NCI-H1417 (cell line): ENCODE data around the gene DYNC1H1.

Source experiments
- DNase-seq, 3 experiments: peaks; one replicate each; lab custom pipeline; 2025; lab: John Stamatoyannopoulos, UW

The DYNC1H1 gene

DNA sequence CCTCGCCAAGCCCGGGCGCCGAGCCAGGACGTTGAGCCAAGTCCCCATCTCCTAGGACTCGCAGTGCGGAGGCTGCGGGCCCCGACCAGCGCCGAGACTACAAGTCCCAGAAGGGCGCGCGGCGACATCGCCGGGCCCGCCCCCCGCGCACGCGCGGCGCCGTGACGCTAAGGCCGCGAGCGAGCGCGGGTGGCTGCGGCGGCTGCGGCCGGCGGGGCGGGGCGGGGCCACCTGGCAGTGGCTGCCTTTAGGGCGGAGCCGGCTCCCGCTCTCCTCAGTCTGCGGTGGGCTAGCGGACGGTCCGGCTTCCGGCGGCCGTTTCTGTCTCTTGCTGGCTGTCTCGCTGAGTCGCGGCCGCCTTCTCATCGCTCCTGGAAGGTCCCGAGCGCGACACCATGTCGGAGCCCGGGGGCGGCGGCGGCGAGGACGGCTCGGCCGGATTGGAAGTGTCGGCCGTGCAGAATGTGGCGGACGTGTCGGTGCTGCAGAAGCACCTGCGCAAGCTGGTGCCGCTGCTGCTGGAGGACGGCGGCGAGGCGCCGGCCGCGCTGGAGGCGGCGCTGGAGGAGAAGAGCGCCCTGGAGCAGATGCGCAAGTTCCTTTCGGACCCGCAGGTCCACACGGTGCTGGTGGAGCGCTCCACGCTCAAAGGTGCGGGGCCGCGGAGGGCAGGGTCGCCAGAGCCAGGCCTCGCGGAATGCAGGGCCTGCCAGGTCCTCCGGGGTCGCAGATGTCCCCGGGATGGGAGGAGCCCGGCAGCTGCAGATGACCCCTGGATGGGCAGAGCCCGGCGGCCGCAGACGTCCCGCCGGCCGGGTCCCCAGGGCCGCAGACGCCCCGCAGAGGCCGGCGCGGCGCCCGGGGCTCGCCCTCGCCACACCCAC is at the start of gene DYNC1H1:
TSS of gene DYNC1H1 (plus strand) at position 277 of the 884 bp plus-strand sequence. CDS start at position 396, 119 bp downstream.
- peak; percentile 95 to 98 (median 96) for DNase-seq

DNA sequence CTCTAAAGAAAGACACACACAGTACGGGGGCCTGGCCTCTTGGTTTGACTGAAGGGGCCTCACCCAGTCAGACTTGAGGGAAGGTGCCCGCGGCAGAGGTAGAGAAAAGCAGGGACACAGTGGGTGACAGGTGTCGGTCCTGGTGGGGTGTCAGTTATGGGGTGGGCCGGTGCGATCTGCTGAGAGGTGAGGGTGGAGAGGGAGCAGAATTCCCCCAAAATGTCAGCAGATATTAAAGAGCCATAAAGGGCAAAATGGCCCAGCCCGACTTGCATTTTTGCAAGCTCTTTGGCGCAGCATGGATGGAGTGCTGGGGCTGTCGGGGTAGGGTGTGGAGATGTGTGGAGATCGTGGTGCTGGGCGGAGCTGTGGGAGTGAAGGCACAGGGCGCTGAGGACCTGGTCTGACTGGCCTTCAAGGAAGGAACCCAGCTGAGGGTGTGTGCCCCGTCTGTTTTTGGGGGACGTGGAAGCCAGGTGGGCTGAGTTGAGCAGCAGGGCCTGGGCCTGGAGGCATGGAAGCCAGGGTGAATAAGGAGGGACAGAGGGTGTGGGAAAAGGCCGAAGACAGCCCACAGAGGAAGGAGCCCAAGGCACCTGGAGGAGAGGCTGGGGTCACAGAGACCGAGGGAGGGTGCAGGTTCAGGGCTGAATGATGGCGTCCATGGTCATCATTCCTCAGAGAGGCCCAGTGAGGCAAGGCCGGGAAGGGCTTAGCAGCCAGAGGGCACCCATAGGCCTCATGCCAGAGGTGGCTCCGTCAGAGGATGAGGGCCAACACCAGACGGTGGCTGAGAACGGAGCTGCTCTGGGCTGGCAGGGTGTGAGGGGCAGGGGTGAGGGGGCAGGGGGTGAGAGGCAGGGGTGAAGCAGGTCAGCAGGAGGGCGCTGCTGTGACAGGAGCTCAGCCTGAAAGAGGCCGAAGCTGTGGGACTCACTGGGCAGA is 48.2 kb upstream of the DYNC1H1 start:
- DNase-seq: no peak

DNA sequence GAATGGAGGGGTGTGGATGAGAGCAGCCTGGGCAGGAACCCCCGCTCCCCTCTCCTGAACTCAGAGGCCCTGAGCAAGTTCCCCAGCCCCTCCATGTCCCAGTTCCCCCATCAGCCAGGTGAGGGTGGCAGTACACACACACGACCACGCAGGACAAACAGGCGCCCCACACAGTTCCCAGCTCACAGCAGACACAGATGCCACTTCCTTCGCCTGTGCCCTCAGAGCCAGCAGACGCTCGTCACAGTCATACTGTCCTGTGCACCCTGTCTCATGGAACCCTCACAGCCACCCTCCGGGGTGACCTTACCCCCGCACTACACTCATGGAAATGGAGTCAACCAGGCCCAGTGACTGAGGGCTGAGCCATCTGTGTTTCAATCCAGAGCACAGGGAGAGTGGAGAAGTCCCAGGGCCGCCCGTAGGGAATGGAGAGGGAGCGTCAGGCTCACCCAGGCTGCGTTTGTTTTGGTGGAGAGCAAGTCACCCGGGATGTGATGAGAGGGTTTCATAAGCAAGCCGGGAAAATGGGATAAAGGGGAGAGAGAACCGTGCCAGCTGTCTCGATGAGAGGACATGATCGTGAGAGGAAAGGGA is 47.5 kb upstream of the DYNC1H1 start:
- DNase-seq: no peak

DNA sequence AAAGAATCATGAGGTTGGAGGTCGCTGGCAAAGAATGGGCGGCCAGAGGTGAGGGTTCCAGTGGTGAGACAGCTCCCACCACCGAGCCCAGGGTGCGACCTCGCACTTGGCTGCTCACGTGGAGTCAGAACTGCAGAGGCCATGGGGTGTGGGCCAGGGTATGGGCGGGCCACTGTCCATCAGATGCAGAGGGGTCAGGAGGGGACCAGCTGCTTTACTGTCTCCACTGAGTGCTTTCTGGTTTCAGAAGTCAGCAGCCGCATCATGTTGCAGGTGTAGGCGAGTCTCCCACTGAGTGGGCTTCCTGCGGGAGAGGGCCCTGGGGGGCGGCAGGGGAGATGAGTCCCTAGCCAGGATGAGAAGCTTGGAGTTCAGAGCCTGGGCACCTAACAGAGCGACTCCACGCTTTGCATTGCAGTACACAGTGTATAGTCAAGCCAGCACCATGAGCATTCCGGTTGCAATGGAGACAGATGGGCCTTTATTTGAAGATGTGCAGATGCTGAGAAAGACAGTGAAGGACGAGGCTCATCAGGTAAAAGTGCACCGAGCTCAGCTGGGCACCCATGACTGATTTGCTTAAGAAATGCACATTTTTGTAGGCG is 46.9 kb upstream of the DYNC1H1 start:
- DNase-seq: no peak

DNA sequence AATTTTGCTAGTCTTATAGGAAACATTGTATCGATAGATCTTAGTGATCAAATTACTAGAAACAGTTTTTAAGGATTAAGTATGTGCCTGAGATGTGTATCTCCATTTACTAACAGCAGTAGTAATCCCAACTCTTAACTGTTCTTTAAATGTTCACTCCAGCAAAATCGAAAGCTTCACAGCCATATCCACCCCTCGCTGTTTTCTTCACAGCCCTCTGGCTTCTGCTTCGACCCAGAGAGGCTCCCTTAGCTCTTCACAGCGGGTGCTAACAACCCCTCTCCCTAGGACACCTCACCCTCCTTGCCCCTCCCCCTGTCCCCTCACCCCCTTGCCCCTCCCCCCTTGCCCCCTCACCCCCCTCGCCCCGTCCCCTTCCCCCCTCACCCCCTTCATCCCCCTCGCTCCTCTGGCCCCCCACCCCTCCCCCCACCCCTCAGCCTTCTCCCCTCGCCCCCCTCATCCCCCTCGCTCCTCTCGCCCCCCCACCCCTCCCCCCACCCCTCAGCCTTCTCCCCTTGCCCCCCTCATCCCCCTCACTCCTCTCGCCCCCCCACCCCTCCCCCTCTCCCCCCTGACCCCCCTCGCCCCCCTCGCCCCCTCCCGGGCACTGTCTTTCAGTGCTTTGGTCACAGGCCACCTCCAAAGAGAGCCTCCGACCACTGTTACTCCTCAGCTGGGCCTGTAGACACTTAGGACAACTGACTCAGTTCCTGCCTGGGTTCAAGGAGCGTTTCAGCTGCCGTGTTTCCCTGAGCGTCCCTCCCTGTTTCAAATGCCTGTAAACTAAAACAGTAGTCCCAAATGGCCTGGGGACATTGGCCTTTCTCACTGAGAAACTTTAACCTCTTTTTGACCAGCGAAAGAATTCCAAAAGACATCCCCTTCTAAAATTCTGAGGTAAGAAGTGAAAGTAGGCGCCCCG is 46.0 kb upstream of the DYNC1H1 start:
- no peak for DNase-seq

DNA sequence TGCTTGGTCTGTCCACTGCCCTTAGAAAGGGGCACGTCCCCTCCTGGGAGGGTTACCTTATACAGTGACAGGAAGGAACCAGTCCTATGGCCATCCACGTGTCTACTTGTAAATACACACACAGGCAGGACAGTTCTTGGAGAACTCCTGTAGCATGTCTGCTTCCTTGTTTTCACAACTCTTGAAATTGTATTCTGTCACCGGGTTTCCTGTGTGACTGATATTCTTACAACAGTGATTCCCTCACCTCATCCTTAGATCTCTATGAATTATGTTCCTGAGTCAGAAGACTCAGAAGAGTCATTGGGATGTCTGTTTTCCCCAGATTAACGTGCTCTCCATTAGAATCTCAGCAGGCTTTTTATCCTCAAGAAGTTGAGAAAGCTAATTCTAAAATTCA is 44.1 kb upstream of the DYNC1H1 start:
- no peak for DNase-seq

DNA sequence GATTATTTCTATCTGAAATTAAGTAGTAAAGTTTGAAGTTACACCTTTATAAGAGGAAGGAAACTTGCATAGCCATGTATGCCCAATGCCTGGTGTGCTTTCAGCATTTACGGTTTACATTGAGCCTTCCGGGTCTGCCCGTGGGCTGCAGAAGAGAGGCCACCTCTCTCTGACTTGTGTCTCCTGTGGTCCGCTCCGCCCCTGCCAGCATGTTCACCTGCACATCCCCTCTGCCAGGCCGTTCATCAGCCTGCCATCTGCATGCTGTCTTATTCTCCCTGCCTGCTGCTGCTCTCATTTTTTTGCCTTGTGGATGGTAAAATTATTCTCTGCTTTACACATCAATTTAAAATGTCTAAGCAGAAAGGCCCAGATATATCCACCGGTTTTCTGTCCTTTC is 41.5 kb upstream of the DYNC1H1 start:
- no peak for DNase-seq

DNA sequence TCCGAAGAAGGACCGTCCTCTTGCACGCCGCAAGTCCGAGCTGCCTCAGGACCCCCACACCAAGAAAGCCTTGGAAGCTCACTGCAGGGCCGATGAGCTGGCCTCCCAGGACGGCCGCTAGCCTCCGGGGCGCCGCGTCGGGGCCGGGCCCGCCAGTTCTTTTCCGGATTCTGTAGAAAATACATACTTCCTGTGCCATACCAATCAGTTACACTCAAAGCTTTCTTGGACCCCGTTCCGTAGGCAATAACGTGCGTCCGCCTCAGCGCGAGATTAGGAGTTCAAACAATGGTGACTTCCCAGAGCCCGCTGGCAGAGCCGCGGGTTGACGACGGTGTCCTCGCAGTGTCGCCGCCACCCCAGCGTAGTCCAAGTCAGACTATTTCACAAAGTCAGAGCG is 39.2 kb upstream of the DYNC1H1 start:
- DNase-seq: no peak

DNA sequence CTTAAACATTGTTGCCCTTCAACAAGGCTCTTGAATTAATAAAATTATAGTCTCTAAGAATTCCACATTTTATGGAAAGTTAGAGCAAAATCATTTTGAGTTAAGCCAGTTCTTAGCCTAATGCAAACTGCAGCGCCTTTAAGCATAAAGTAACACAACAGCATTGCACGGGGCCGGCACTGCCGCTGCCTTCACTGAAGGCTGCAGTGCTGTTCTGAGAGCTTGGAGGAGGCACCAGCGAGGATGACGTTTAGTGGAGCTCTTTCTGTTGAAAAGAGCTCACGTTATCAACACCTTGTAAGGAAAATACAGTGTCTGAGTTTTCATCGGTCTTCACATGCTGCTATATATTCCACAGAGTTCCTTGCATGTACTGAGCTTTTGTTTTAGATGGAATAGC is 38.3 kb upstream of the DYNC1H1 start:
- no peak for DNase-seq

DNA sequence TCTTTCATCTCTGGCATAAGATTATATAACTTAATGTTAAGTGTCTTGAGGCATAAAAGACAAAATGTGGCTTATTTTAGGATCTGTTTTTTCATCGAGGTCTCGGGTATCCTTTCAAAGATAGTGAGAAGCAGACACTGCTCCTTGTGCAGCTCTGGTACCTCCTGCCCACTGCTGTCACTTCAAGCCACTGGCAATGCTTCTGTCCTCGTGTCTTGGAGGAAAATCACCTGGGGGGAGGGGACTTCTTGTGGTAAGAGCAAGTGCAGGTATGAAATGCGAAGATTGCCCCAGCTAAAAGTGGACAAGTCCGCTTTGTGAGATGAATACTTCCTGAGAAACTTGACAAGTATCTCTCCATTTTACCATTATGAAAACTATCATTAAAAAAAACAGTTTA is 37.8 kb upstream of the DYNC1H1 start:
- no peak for DNase-seq

DNA sequence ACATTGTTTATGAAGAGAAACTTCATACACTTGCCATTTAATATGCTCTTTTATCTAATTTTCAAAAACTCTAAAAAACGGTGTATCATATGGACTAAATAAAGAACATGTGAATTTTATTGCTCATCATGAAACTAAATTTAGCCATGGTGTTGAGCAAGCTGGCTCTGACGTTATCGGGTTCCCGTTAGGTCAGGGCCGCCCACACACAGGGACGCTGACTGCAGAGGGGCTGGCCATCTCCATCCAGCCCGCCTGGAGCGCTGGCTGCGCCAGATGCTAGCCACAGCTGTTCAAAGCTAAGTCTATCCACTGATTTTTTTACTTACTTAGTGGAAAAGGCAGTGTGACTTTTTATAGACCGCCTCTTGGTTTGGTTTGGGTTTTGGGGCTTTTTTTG is 36.5 kb upstream of the DYNC1H1 start:
- no peak for DNase-seq

DNA sequence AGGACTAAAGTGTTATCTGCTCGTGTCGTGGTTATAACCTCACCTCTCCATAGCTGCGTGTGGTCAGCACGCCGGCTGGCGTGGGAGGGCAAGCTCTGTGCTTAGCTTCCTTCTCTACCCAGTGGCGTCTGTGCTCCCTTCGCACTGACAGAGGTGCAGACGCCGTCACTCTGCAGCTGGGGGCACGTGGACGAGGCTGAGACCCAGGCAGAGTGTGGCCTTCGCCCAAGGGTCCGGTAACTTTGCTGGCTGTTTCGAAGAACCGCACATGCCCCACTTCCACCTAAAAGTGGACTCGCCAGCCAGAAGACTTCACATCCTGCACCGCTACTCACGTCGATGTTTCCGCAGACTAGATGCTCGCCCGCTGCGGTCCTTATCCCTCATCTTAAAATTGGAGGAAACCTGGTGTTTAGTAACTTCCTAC is 35.9 kb upstream of the DYNC1H1 start:
- DNase-seq: no peak

DNA sequence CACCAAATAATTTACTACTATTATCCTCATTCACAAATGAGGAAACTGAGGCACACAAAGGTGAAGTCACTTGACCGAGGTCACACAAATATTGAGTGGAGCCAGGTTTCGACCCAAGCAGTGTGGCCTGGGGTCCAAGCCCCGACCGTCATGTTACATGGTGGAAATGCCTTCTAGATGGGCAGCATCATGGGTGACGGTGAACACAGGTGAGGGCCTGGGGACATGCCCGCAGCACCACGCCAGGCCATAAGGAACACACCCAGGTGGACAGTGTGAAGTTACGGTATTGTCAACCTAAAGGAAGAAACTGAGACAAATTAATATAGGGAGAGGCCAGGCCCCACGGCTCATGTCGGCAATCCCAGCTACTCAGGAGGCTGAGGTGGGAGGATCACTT is 35.3 kb upstream of the DYNC1H1 start:
- DNase-seq: no peak

DNA sequence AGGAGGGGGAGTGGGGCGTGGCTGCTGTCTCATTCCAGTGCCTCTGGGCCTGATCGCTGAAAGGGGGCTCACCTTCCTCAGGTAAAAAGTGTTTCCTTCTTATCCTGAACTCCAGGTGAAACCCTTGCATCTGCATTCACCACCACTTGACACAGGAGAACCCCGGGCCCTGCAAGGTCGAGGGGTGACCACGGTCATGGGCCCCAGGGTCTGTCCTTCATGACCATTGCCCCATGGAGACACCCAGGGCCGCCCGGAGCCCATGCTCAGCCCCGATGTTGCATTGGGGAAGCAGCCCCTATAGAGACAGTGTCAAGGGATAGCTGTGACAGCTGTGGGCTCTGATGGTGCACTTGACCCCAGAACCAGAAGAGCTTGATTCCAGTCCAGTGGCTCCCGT is 34.4 kb upstream of the DYNC1H1 start:
- DNase-seq: no peak

DNA sequence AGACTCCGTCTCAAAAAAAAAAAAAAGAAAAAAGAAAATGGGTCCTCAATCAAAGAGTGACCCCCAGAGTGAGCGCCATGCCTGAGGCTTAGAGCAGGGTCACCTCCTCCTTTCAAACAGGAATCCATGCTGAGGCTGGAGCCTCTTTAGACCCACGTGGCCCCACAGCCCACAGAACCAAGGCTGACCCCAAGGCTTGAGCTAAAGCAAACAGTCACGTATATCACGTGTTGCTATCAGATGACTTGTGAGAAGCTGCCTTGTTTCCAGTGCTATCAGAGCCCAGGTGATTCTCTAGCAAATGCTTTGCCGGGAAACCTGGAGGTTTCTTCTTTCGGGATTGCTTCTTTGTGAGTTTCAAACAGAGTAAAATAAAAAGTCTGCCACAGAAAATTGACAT is 31.7 kb upstream of the DYNC1H1 start:
- DNase-seq: no peak

DNA sequence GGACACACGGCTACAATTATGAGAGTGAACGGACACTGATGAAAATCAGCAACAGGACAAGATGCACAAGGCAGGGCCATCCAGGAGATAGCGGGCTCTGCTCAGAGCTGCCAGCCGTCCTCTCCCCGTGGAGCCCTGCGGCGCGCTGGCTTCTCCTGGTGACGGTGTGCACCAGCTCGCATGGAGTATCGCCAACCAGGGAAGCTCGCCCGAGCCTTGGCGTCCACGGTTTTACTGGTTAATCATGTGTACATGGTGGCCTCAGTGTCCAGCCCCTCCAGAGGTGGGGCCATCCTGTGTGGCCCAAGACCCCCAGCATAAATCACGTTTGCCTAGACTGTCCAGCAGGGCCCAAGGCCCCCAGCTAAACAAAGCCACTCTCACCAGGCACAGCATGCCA is 31.2 kb upstream of the DYNC1H1 start:
- DNase-seq: no peak

DNA sequence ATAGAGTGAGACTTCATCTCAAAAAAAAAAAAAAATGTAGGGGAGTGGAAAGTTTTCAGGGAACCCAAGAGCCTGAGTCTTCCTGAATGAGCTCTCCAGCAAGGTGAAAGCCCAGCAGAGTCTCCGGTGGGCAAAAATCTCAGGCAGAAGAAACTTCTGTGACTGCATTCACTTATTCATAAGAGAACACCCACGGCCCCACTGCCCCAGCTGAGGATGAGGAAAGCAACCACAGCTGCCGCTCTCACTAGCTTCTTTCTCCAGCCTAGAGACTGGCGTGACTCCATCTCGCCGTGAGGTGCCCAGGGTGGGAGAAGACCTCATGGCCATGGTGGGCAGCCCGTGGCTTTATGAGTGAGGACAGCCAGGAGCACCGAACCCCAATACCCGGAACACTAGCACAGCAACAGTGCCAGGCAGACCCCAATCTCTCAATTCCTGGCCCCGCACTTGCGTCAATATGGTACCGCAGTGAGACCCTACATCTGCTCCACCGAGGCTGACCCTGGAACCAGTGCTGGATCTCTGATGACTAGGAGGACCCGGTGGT is 29.7 kb upstream of the DYNC1H1 start:
- no peak for DNase-seq

DNA sequence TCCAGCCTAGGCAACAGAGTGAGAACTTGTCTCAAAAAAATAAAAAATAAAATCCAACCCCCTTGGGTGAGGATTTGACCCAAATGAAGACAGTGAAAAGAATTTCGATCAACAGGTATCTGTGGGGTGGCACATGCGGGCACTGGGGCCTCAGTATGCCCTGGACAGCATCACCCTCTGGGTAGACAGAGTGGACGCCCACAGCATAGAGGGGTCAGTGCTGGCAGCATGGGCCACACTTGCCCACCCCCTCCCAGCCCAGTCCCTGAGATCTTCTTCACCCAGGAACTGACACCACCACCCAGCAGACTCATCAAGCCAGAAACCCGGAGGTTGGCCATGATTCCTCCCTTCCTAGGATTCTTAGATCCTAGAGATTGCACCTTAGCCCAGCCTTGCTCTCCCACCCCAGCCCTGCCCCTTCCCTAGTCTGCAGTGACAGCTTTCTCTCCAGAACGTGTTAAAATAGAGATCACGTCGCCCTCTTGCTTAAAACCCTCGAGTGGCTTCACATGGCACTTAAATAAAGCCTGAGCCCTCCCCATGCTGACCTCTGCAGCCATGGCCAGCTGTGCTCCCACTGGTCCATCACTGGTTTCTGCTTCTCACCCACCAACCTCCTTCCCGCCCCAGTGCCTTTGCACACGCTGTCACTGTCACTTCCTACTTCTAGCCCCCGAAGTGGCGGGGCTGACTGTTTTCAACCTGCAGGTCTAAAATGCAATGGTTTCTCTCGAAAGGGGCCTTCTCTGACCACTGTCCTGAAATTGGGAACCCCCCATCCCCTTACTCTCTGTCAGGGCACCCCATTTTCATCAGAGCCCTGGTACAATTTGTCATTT is 26.2 kb upstream of the DYNC1H1 start:
- DNase-seq: no peak

DNA sequence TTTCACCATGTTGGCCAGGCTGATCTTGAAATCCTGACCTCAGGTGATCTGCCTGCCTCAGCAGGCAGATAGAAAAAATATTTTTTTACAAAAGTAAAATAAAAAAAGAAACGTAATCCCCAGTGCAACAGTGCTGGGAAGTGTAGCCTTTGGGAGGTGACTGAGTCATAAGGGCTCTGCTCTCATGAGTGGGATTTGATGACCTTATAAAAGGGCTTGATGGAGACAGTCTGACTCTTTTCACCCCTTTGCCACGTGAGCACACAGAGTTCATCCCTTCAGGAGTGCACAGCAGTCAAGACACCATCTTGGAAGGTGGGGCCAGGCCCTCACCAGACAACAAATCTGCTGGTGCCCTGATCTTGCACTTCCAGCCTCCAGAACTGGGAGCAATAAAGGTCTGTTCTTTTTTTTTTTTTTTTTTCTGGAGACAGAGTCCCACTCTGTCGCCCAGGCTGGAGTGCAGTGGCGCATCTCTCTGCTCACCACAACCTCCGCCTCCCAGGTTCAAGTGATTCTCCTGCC is 24.7 kb upstream of the DYNC1H1 start:
- no peak for DNase-seq
